Choroid plexus epithelial cell (primary cell): ENCODE measurements around the gene U2AF1L4.
"Not testable (repeated sequence)": the region's sequence is repeated elsewhere in the genome, so short reads cannot be mapped to it uniquely, and the experiment has no call there.

Experiments used
- DNase-seq: peaks from one replicate; pipeline ENCODE4 v3.0.0-alpha.2; 2010; ENCODE audit warnings: low read depth
- H3K4me3 ChIP-seq: 2 replicates; pipeline ENCODE4 v1.5.1; 2011; ENCODE audit warnings: low read depth, mild to moderate bottlenecking, control low read depth, low read length, moderate library complexity
- TF ChIP-seq, protein P1 (sequence below): conservative IDR thresholded peaks from 2 replicates; pipeline ENCODE4 v1.5.1; 2011; ENCODE audit warnings: low read depth, mild to moderate bottlenecking, control low read depth, inconsistent platforms, low read length, moderate library complexity

Gene U2AF1L4

DNA sequence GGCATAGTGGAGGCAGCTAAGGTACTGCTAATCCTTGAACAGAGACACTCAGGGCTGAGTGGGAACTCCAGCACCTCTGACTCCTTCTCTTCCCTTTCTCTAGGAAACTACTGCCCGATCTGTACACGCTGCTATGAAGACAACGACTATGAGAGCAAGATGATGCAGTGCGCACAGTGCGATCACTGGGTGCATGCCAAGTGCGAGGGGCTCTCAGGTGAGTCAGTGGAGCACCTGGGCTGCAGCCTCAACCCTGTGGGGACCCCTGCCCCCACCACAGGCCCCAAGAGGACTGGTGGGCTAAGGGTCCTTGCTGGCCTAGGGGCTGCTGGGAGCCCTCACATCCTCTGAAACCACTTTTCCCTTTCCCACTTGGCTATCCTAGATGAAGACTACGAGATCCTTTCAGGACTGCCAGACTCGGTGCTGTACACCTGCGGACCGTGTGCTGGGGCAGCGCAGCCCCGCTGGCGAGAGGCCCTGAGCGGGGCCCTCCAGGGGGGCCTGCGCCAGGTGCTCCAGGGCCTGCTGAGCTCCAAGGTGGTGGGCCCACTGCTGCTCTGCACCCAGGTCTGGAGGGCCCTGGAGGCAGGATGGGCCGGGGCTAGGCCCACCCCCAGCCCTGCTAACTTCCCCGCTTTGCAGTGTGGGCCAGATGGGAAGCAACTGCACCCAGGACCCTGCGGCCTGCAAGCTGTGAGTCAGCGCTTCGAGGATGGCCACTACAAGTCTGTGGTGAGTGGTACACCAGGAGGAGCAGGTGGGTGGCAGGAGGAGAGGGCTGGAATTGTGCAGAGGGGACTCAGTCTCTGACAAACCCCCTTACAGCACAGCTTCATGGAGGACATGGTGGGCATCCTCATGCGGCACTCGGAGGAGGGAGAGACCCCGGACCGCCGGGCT is 17.9 kb downstream of the U2AF1L4 start:
- TF ChIP-seq, protein P1, sequence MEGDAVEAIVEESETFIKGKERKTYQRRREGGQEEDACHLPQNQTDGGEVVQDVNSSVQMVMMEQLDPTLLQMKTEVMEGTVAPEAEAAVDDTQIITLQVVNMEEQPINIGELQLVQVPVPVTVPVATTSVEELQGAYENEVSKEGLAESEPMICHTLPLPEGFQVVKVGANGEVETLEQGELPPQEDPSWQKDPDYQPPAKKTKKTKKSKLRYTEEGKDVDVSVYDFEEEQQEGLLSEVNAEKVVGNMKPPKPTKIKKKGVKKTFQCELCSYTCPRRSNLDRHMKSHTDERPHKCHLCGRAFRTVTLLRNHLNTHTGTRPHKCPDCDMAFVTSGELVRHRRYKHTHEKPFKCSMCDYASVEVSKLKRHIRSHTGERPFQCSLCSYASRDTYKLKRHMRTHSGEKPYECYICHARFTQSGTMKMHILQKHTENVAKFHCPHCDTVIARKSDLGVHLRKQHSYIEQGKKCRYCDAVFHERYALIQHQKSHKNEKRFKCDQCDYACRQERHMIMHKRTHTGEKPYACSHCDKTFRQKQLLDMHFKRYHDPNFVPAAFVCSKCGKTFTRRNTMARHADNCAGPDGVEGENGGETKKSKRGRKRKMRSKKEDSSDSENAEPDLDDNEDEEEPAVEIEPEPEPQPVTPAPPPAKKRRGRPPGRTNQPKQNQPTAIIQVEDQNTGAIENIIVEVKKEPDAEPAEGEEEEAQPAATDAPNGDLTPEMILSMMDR = no peak
- DNase-seq = no peak
- no peak overlapping the region for H3K4me3 ChIP-seq

DNA sequence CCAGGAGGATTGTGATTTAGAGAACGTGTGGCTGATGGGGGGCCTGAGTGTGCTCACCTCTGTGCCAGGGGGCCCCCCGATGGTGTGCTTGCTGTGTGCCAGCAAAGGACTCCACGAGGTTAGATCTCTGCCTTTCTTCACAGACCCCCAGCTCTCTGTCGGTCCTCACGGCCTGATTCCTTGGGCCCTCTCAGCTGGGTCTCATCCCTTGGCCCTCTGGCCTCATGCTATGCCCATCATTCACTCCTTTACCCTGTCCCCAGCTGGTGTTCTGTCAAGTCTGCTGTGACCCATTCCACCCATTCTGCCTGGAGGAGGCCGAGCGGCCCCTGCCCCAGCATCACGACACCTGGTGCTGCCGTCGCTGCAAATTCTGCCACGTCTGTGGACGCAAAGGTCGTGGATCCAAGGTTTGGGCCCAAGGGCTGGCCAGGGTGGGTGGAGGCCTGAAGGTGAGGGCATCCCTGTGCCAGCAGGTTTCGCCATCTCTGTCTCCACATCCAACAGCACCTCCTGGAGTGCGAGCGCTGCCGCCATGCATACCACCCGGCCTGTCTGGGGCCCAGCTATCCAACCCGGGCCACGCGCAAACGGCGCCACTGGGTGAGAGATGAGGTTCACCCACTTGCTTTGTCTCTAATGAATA is 19.9 kb downstream of the U2AF1L4 start:
- no peak for DNase-seq
- TF ChIP-seq, protein P1 = no peak
- H3K4me3 ChIP-seq = no peak overlapping the region

DNA sequence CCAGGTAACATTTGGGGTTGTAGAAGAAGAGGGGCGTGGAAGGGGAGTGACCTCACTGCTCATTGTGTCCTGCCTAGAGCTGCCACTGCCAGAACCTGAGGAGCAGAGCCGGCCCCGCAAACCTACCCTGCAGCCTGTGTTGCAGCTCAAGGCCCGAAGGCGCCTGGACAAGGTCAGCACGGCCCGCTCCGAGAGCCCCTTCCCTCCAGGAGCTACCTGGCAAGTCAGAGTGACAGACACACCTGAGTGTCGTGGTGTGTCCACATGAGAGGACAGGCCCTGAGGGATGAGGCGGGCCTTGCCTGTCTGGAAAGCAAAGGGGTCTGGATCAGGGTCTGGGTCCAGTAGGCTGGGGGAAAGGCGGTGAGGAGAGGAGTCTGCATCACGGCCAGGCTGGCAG is 20.7 kb downstream of the U2AF1L4 start:
- H3K4me3 ChIP-seq = no peak overlapping the region
- no peak for DNase-seq

DNA sequence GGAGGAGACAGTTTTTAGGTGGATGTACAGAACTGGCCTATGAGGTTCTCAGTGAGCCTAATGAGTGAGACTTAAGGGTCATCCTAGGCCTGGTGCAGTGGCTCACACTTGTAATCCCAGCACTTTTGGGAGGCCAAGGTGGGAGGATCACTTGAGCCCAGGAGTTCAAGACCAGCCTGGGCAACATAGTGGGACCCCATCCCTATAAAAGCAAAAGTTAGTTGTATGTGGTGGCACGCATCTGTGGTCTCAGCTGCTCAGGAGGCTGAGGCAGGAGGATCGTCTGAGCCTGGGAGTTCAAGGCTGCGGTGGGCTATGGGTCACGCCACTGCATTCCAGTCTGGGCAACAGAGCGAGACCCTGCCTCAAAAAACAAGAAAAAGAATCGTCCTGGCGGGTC is 21.1 kb downstream of the U2AF1L4 start:
- not testable (repeated sequence) for DNase-seq, H3K4me3 ChIP-seq

More for the DNA sequence above, 20.7 kb downstream of the U2AF1L4 start:
- TF ChIP-seq, protein P1 = no peak

DNA sequence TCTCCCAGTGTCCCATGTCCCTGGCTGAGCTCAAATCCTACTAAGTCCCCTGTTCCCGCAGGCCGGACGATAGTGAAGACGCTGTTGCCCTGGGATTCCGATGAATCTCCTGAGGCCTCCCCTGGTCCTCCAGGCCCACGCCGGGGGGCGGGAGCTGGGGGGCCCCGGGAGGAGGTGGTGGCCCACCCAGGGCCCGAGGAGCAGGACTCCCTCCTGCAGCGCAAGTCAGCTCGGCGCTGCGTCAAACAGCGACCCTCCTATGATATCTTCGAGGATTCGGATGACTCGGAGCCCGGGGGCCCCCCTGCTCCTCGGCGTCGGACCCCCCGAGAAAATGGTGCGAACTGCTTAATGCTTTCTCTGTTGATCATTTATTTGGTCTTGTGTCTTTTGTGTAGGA is 21.5 kb downstream of the U2AF1L4 start:
- no peak overlapping the region for H3K4me3 ChIP-seq
- no peak for DNase-seq
- TF ChIP-seq, protein P1 = no peak

DNA sequence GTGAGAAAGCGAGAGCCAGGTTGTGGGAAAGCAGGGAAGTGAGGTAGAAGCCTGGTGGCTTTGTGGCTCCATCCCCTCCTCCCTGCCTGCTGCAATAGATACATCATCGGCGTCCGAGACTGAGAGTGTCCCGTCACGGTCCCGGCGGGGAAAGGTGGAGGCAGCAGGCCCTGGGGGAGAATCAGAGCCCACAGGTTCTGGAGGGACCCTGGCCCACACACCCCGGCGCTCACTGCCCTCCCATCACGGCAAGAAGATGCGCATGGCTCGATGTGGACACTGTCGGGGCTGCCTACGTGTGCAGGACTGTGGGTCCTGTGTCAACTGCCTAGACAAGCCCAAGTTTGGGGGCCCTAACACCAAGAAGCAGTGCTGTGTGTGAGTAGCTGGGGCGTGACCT is 22.3 kb downstream of the U2AF1L4 start:
- no peak for DNase-seq
- TF ChIP-seq, protein P1 = no peak
- H3K4me3 ChIP-seq = no peak overlapping the region

DNA sequence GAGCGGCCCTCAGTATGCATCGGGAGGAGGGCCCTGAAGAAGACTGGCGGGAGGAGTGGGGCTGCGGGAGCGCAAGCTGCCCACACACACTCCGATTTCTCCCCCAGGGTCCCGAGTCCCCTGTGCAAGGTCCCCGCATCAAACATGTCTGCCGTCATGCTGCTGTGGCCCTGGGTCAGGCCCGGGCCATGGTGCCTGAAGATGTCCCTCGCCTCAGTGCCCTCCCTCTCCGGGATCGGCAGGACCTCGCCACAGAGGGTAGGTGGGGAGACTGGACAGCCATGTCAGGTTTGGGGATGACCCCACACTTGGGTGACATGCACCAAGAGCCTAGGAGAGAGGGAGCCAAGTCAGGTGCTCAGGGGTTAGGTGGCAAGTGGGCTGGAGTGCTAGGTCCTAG is 22.8 kb downstream of the U2AF1L4 start:
- TF ChIP-seq, protein P1 = no peak
- H3K4me3 ChIP-seq = no peak overlapping the region
- no peak for DNase-seq
